Measurements from ENCODE around the gene SH3GL3. TPM values are rescaled to one million over a fixed set of nuclear protein-coding genes. Genes with fewer than 3 reads are reported as not detected.

The SH3GL3 gene
- total RNA-seq, 1 experiment from 2014 or later, result 0.24 TPM

DNA sequence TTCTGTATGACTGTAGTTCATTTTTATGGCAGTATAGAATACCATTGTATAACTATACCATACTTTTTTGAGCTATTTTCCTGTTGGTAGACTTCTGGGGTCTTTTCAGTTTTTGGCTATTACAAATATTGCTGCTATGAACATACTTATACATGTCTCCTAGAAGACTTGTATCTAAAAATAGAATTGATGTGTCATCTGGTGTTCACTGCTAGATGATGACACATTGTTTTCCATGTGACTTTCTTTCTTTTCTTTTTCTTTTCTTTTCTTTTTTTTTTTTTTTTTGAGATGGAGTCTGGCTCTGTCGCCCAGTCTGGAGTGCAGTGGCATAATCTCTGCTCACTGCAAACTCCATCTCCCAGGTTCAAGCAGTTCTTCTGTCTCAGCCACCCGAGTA, 69.8 kb downstream of the SH3GL3 start:
- no peak overlapping the region for H3K4me3 Mint-ChIP-seq (ENCODE audit: low read depth, unreplicated experiment)
- no TSS peak for BruUV-seq (replicated peaks)
- CTCF ChIA-PET, result no interaction called here
- TF ChIP-seq, protein P1, sequence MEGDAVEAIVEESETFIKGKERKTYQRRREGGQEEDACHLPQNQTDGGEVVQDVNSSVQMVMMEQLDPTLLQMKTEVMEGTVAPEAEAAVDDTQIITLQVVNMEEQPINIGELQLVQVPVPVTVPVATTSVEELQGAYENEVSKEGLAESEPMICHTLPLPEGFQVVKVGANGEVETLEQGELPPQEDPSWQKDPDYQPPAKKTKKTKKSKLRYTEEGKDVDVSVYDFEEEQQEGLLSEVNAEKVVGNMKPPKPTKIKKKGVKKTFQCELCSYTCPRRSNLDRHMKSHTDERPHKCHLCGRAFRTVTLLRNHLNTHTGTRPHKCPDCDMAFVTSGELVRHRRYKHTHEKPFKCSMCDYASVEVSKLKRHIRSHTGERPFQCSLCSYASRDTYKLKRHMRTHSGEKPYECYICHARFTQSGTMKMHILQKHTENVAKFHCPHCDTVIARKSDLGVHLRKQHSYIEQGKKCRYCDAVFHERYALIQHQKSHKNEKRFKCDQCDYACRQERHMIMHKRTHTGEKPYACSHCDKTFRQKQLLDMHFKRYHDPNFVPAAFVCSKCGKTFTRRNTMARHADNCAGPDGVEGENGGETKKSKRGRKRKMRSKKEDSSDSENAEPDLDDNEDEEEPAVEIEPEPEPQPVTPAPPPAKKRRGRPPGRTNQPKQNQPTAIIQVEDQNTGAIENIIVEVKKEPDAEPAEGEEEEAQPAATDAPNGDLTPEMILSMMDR (IDR thresholded peaks at IDR 0.05; ENCODE audit: unreplicated experiment), result no peak
- H3K27ac Mint-ChIP-seq (ENCODE audit: unreplicated experiment), result no peak overlapping the region
- no peaks in the 10 kb centered on the region for H3K36me3 Mint-ChIP-seq (ENCODE audit: insufficient read depth, unreplicated experiment)
- no peaks in the 10 kb centered on the region for H3K4me1 Mint-ChIP-seq (ENCODE audit: low read depth, unreplicated experiment)
- peaks cover 3% of the 10 kb centered on the region for H3K9me3 Mint-ChIP-seq (ENCODE audit: low read depth, unreplicated experiment)
- H3K27me3 Mint-ChIP-seq (ENCODE audit: unreplicated experiment), result peaks cover 77% of the 10 kb centered on the region
- no peak for DNase-seq
- intact Hi-C loops (cut with micrococcal nuclease; ENCODE audit: unreplicated experiment), result no loop called here

DNA sequence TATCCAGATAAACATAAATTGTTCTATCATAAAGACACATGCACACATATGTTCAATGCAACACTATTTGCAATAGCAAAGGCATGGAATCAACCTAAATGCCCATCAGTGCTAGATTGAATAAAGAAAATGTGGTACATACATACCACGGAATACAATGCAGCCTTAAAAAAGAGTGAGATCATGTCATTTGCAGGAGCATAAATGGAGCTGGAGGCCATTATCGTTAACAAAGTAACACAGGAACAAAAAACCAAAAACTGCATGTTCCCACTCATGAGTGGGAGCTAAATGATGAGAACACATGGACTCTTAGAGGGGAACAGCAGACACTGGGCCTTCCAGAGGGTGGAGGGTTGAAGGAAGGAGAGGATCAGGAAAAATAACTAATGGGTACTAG, 79.2 kb downstream of the SH3GL3 start:
- H3K4me3 Mint-ChIP-seq (ENCODE audit: low read depth, unreplicated experiment), result no peak overlapping the region
- no peak overlapping the region for H3K27ac Mint-ChIP-seq (ENCODE audit: unreplicated experiment)
- intact Hi-C loops (cut with micrococcal nuclease; ENCODE audit: unreplicated experiment), result no loop called here
- CTCF ChIA-PET, result no interaction called here
- H3K36me3 Mint-ChIP-seq (ENCODE audit: insufficient read depth, unreplicated experiment), result no peaks in the 10 kb centered on the region
- BruUV-seq (replicated peaks), result no TSS peak
- peaks cover 2% of the 10 kb centered on the region for H3K9me3 Mint-ChIP-seq (ENCODE audit: low read depth, unreplicated experiment)
- no peak for DNase-seq
- H3K4me1 Mint-ChIP-seq (ENCODE audit: low read depth, unreplicated experiment), result no peaks in the 10 kb centered on the region
- peaks cover 73% of the 10 kb centered on the region for H3K27me3 Mint-ChIP-seq (ENCODE audit: unreplicated experiment)
- TF ChIP-seq, protein P1 (IDR thresholded peaks at IDR 0.05; ENCODE audit: unreplicated experiment), result no peak

DNA sequence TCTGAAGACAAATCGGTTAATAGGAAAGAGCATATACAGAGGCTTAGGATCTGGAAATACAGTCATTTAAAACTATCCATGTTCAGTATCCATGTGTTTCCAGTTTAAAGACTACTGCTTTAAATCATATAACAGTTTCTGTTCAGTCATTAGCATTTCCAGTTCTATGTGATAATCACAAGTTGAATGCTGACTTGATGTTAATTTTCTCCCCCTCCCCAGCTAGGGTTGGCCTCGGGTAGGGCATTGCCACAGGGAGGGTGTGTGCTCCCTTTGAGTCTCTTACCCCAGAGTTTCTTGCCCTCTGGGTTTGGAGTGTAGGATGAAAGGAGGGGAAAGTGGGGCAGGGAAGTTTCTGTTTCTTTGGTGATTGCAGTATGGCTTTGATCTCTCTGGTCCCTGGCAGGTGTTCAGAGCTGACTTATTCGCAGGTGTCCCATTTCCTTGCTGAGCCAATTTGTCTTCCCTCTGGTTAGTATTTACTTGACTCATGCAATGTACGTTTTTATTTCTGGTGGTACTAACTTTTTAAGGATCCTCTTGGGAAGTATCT, 86.3 kb downstream of the SH3GL3 start:
- Mint-ChIP-seq H3K36me3 (ENCODE audit: insufficient read depth, unreplicated experiment) (no peaks in the 10 kb centered on the region), H3K27ac (ENCODE audit: unreplicated experiment) (no peak overlapping the region), H3K27me3 (ENCODE audit: unreplicated experiment) (peaks cover 6% of the 10 kb centered on the region), H3K9me3 (ENCODE audit: low read depth, unreplicated experiment) (no peaks in the 10 kb centered on the region), H3K4me1 (ENCODE audit: low read depth, unreplicated experiment) (no peaks in the 10 kb centered on the region), H3K4me3 (ENCODE audit: low read depth, unreplicated experiment) (no peak overlapping the region)
- DNase-seq, result no peak
- no TSS peak for BruUV-seq (replicated peaks)
- intact Hi-C loops (cut with micrococcal nuclease; ENCODE audit: unreplicated experiment), result no loop called here
- CTCF ChIA-PET, result no interaction called here
- TF ChIP-seq, protein P1 (IDR thresholded peaks at IDR 0.05; ENCODE audit: unreplicated experiment), result no peak

DNA sequence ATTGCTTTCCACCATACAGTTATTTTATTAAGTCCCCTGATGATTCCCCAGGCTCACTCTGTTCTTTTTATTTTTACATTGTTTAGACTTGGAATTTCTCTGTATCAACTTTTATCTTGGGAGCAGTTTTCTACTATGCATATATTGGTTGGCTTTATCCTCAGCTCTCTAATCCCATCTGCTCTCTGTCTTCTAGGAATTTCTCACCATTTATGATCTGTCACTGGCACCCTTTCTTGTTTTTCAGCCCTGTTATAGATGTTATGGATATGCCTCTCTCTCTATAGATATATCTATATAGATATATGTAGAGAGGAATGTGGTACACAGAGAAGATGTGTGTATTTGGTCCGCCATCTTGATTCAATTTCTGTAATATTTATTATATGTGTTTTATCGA, 90.5 kb downstream of the SH3GL3 start:
- CTCF ChIA-PET, result no interaction called here
- intact Hi-C loops (cut with micrococcal nuclease; ENCODE audit: unreplicated experiment), result no loop called here
- Mint-ChIP-seq H3K27ac (ENCODE audit: unreplicated experiment) (no peak overlapping the region), H3K27me3 (ENCODE audit: unreplicated experiment) (peaks cover 6% of the 10 kb centered on the region), H3K4me3 (ENCODE audit: low read depth, unreplicated experiment) (no peak overlapping the region), H3K9me3 (ENCODE audit: low read depth, unreplicated experiment) (no peaks in the 10 kb centered on the region), H3K36me3 (ENCODE audit: insufficient read depth, unreplicated experiment) (no peaks in the 10 kb centered on the region), H3K4me1 (ENCODE audit: low read depth, unreplicated experiment) (no peaks in the 10 kb centered on the region)
- no peak for DNase-seq
- TF ChIP-seq, protein P1 (IDR thresholded peaks at IDR 0.05; ENCODE audit: unreplicated experiment), result no peak
- BruUV-seq (replicated peaks), result no TSS peak
